IPS DF 4.7 (cell line): ENCODE results near the gene RHOB.
"Not testable (repeated sequence)": the region's sequence is repeated elsewhere in the genome, so short reads cannot be mapped to it uniquely, and the experiment has no call there.

Source experiments
- DNase-seq: peaks from one replicate; pipeline ENCODE4 v3.0.0-alpha.2; 2013; ENCODE audit warnings: low spot score; ENCODE audit errors: extremely low read depth

Gene RHOB

GRCh38 chr2:20451761-20452499 lies 5.1 kb downstream of the RHOB start:
- DNase-seq = no peak

- DNase-seq = no peak
Observed at GRCh38 chr2:20452551-20452950, 5.7 kb downstream of the RHOB start.

- no peak for DNase-seq
Observed at GRCh38 chr2:20453087-20453486, 6.2 kb downstream of the RHOB start.

- DNase-seq = no peak
Observed at GRCh38 chr2:20454036-20454981, 7.4 kb downstream of the RHOB start.

- DNase-seq = no peak
Observed at GRCh38 chr2:20455076-20455587, 8.3 kb downstream of the RHOB start.

- no peak for DNase-seq
Observed at GRCh38 chr2:20456116-20456571, 9.3 kb downstream of the RHOB start.

GRCh38 chr2:20456636-20457426 lies 10.0 kb downstream of the RHOB start:
- no peak for DNase-seq

- no peak for DNase-seq
Observed at GRCh38 chr2:20457661-20458630, 11.1 kb downstream of the RHOB start.

GRCh38 chr2:20458737-20459484 lies 12.0 kb downstream of the RHOB start:
- DNase-seq = not testable (repeated sequence)

GRCh38 chr2:20465716-20466394 lies 19.0 kb downstream of the RHOB start:
- no peak for DNase-seq

- no peak for DNase-seq
Observed at GRCh38 chr2:20467789-20468548, 21.1 kb downstream of the RHOB start.

- DNase-seq = no peak
Observed at GRCh38 chr2:20468549-20469500, 22.0 kb downstream of the RHOB start.

- no peak for DNase-seq
Observed at GRCh38 chr2:20469595-20469994, 22.7 kb downstream of the RHOB start.

- DNase-seq = no peak
Observed at GRCh38 chr2:20470211-20470610, 23.3 kb downstream of the RHOB start.

GRCh38 chr2:20471148-20471547 lies 24.3 kb downstream of the RHOB start:
- DNase-seq = no peak

GRCh38 chr2:20471902-20472559 lies 25.2 kb downstream of the RHOB start:
- no peak for DNase-seq
